ENCODE data around the gene ADD2.

GRCh38 chr2:70697603-70698383, 70.2 kb downstream of the ADD2 start:
- TF ChIP-seq CTCF (conservative IDR thresholded peaks at IDR 0.05), result no peak
- TF ChIP-seq EZH2 (IDR thresholded peaks at IDR 0.05; ENCODE audit: low read depth), result no peak

All from PC-9 (cell line).